Peyer's patch (tissue), 4 donors: ENCODE measurements around the gene HOXC5.

Source experiments
- POLR2A ChIP-seq, 2 donors: fragments of 450-650 bp; IDR thresholded peaks; one replicate each; pipeline ENCODE4 v1.5.1; 2017; ENCODE audit warnings: antibody characterized with exemption in 2 of 2, mild to moderate bottlenecking in 2 of 2, moderate library complexity in 2 of 2
- TF ChIP-seq, protein P1 (sequence below), 6 experiments: fragments of 450-650 bp in 4 of 6; fragments of 200-600 bp in 2 of 6; sonication (generic) in 1 of 6; IDR thresholded peaks; one replicate each; pipeline ENCODE4 v1.5.1; 2017 to 2019; ENCODE audit warnings: antibody characterized with exemption in 6 of 6, mild to moderate bottlenecking in 3 of 6, moderate library complexity in 1 of 6

DNA sequence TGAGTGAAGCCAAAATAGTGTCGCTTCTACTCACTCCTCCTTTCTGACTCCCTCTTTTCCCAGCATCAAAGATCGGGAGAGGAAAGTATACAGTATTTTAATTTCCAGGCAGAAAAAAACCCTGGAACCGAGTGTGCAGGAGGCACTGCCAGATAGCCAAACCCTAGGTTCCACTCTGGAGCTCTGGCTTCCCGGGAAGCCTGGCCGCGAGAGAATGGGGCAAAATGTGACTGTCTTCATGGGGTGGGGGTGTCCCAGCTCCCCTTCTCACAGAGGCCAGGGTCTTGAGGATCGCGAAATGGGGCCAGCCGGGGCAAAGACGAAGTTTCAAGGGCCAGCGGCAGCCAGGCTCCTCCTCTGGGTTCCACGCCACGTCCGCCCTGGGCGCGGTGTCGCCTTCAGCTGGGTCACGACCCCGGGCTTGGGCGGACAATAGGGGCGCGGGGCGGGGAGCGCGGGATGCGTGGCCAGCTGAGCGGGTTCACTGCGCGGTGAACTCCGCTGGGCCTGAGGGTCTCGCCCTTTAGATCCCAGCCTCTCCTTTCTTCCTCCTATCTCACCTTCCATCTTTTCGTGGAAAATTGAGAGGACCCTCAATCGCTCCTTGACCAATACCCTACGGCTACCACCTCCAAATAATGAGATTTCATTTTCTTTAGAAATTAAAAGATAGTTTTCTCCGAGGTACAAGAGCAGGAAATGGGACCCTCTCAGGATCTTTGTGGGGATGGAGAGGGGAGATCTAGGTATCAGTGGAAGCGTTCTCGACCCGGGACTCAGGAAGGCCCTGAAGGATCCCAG, 27.5 kb downstream of the HOXC5 start:
- TF ChIP-seq, protein P1, sequence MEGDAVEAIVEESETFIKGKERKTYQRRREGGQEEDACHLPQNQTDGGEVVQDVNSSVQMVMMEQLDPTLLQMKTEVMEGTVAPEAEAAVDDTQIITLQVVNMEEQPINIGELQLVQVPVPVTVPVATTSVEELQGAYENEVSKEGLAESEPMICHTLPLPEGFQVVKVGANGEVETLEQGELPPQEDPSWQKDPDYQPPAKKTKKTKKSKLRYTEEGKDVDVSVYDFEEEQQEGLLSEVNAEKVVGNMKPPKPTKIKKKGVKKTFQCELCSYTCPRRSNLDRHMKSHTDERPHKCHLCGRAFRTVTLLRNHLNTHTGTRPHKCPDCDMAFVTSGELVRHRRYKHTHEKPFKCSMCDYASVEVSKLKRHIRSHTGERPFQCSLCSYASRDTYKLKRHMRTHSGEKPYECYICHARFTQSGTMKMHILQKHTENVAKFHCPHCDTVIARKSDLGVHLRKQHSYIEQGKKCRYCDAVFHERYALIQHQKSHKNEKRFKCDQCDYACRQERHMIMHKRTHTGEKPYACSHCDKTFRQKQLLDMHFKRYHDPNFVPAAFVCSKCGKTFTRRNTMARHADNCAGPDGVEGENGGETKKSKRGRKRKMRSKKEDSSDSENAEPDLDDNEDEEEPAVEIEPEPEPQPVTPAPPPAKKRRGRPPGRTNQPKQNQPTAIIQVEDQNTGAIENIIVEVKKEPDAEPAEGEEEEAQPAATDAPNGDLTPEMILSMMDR (IDR thresholded peaks at IDR 0.05), result no peak
- TF ChIP-seq POLR2A (IDR thresholded peaks at IDR 0.05), result no peak
